Omental fat pad (tissue), 4 donors: ENCODE measurements around the gene NTF4. TPM values are rescaled to one million over a fixed set of nuclear protein-coding genes. Genes with fewer than 3 reads are reported as not detected.
"Not testable (repeated sequence)": the region's sequence is repeated elsewhere in the genome, so short reads cannot be mapped to it uniquely, and the experiment has no call there.

Experiments
- ATAC-seq: fragments of 150-250 bp; one replicate; pipeline ENCODE4 v1.9.1; 2016; ENCODE audit warnings: mild to moderate bottlenecking, moderate library complexity; ENCODE audit not compliant: low FRiP score
- DNase-seq: peaks from one replicate; pipeline ENCODE4 v3.0.0-alpha.2; 2019; ENCODE audit warnings: low spot score
- CTCF ChIP-seq, 3 donors: fragments of 450-650 bp; IDR thresholded peaks; one replicate each; pipeline ENCODE4 v1.5.1; 2016 to 2017; ENCODE audit warnings: antibody characterized with exemption in 3 of 3, mild to moderate bottlenecking in 3 of 3, moderate library complexity in 2 of 3
- total RNA-seq, 4 donors: library from RNA; depleted of rRNA; stranded (reverse); fragments of >200 nt; gene quantifications; one replicate each; pipeline ENCODE4 v1.1.0, GENCODE V29; 2016

NTF4 gene
- total RNA-seq, 4 donors from 2014 or later: 0.84 TPM; not detected in 3

DNA sequence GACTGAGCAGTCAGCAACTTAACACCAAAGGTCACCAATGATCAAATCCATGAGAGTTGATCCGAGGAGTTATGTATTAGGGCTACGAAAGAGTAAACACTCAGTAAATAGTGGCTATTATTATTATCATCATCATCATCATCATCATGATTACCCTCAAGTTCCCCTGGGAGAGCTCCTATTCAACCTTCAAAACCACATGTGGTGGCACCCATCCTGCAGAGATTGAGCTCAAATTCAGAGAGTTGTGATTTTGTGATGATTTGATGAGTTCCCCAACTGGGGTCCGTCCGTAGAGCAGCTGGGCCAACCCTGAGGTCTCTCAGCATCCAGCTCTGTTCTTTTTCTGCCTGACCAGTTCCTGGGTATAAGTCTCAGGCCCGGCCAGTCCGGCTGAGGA, 39.5 kb downstream of the NTF4 start:
- not testable (repeated sequence) for DNase-seq, ATAC-seq

GRCh38 chr19:49024233-49024632, 40.4 kb downstream of the NTF4 start, which contains the start of gene CGB3:
Gene CGB3, minus strand, starts transcription at chr19:49024333. Its CDS starts 362 bp downstream, at chr19:49023971.
- not testable (repeated sequence) for DNase-seq, ATAC-seq

GRCh38 chr19:49022116-49022515, 42.5 kb downstream of the NTF4 start:
- DNase-seq: no peak
- no peak for TF ChIP-seq CTCF (IDR thresholded peaks at IDR 0.05)
- no peak for ATAC-seq

- TF ChIP-seq CTCF (IDR thresholded peaks at IDR 0.05): no peak
- ATAC-seq (no peak), DNase-seq (no peak)
Observed at GRCh38 chr19:49020931-49021895, 43.4 kb downstream of the NTF4 start.

- no peak for DNase-seq
- no peak for ATAC-seq
- no peak for TF ChIP-seq CTCF (IDR thresholded peaks at IDR 0.05)
Observed at GRCh38 chr19:49020342-49020741, 44.3 kb downstream of the NTF4 start.

DNA sequence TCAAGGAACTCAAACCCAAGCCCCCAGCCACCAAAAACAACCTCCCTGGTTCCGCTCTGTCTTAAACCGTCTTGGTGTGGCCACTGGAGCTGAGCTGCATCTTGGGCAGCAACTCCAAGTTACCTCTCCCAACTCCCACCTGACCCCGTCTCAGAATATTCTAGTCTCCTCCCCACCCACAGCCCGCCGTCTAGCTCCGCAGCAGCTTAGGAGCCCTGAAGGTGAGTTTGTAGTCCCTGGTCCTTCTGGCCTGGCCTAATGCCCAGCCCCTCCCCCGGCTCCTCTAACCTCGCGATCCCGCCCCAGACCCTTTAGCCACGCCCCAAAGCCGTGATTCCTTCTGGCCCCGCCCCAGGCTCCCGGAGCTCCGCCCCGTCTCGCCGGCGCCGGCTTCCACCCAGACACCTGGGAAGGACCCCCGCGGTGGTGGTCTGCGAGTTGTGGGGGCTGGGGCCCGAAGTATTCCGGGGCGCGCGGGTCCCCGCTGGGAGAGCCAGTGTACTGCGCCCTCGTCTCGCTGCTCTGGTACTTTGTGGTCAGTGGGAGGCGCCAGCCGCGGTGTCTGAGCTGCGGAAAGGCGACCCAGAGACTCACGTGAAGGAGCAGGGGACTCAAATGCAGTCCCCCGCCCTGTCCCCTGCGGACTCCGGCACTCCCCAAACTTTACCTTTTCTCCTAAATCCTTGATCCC, 45.2 kb downstream of the NTF4 start:
- DNase-seq: peak; percentile 41

DNA sequence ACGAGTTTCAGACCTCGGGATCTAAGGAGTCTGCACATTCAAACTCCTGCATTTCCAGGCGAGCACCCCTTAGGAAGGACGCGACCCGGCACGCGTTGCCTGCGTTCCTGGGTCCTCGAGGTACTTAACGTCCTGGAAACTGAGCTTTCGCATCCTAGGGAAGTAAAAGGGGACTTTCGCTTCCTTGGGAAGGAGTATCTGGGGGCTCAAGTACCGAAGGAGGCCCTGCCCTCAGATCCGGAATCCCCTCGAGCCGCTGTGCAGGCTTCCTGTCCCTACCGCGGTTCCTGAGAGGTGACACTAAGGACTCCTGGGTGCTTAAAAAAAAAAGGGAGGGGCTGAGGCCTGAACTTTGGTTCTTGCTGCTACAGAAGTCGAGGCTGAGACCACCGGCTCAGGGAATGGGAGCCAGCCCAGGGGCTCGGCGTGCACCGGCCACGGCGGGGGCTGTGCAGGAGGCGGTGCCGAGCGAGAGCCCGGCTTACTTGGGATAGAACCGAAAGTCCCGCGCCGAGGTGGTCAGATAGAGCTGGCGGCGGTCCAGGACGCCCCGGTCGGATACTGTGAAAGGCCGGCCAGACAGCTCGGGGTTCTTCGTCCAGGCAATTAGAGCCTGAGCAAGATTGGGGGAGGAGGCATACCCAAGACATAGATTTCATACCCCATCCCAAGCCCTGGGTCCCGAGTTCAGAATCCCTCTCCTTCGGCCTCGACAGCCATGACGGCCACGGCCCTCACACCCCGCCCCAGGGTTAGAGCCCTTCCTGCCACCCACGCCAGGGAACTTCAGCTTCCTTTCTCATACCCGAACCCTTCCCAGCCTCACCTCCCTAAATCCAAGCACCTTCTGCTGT, 46.0 kb downstream of the NTF4 start:
- ATAC-seq (peak; percentile 36), DNase-seq (peak; percentile 60)

More for the DNA sequence above, 45.2 kb downstream of the NTF4 start:
- no peak for TF ChIP-seq CTCF (IDR thresholded peaks at IDR 0.05)
- peak; percentile 49 for ATAC-seq
